GM12865 (cell line): ENCODE measurements around the gene USP8.

Source experiments
- DNase-seq: peaks from one replicate; pipeline ENCODE4 v3.0.0; 2010; ENCODE audit warnings: low read depth
- H3K4me3 ChIP-seq: 2 replicates; pipeline ENCODE4 v1.5.1; 2011; ENCODE audit warnings: mild to moderate bottlenecking, low read depth, low read length, control low read depth
- TF ChIP-seq, protein P1 (sequence below): IDR thresholded peaks from 2 replicates; pipeline ENCODE4 v1.5.1; 2011; ENCODE audit warnings: low read length, control low read depth, low read depth, inconsistent platforms; ENCODE audit not compliant: insufficient read depth; ENCODE audit errors: missing control alignments

USP8 gene

DNA sequence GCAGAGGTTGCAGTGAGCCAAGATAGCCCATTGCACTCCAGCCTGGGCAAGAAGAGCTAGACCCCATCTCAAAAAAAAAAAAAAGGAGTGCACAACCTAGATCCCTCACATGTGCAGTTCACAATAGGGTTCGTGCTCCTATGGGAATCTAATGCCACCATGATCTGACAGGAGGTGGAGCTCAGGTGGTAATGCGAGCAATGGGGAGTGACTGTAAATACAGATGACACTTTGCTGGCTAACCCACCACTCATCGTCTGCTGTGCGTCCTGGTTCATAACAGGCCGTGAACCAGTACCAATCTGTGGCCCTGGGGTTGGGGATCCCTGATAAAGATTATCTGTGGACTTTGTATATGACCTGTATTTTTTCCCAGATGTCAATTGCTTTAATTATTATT lies 16.7 kb downstream of the USP8 start:
- H3K4me3 ChIP-seq = no peak overlapping the region
- DNase-seq = no peak
- TF ChIP-seq, protein P1, sequence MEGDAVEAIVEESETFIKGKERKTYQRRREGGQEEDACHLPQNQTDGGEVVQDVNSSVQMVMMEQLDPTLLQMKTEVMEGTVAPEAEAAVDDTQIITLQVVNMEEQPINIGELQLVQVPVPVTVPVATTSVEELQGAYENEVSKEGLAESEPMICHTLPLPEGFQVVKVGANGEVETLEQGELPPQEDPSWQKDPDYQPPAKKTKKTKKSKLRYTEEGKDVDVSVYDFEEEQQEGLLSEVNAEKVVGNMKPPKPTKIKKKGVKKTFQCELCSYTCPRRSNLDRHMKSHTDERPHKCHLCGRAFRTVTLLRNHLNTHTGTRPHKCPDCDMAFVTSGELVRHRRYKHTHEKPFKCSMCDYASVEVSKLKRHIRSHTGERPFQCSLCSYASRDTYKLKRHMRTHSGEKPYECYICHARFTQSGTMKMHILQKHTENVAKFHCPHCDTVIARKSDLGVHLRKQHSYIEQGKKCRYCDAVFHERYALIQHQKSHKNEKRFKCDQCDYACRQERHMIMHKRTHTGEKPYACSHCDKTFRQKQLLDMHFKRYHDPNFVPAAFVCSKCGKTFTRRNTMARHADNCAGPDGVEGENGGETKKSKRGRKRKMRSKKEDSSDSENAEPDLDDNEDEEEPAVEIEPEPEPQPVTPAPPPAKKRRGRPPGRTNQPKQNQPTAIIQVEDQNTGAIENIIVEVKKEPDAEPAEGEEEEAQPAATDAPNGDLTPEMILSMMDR = no peak

DNA sequence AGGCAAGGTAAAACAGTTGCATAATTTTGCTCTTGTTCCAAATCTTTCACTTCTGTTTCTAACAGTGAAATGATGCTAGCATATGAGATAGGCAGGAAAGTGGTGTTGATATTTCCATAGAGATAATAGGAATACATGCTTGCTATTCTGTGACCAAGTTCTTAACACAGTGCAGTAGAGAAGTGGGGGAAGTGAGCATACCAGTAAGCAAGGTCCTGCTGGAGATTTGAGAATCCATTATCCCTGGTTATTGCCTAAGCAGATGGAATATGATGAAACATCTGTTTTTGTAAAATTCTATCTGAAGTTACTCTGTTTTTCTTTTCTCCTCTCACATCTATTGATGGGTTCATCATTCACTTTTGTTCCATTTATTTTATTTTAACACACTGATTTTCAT lies 28.7 kb downstream of the USP8 start:
- H3K4me3 ChIP-seq = no peak overlapping the region
- TF ChIP-seq, protein P1 = no peak
- DNase-seq = no peak

DNA sequence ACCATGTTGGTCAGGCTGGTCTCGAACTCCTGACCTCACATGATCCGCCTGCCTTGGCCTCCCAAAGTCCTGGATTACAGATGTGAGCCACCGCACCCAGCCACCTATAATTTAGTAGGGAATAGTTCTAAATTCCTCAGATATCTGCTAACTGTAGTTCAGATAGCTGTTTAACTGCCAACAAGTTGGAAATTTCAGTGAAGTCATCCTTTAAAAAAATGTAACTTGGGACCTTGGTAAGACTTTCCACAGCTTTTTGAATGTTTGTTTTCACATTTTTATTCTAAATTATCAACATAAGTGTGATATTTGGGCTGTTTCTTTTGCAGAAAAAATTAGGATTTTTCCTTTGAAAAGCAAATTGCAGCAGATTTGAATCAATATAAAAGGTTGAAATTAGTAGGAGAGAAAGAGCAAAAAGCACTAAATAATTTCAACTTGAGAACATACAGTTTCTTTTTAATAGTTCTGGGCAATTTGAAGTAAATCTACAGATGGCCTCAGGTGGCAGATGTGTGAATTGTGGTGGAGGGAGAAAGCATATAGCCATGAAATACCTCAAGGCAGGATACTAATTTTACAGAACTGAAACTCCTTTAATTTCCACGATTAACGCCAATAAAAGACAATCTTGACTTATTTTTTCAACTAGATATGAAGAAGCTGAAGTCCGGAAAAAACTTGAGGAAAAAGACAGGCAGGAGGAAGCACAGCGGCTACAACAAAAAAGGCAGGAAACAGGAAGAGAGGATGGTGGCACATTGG lies 34.3 kb downstream of the USP8 start:
- DNase-seq = no peak
- no peak overlapping the region for H3K4me3 ChIP-seq
- TF ChIP-seq, protein P1 = no peak

DNA sequence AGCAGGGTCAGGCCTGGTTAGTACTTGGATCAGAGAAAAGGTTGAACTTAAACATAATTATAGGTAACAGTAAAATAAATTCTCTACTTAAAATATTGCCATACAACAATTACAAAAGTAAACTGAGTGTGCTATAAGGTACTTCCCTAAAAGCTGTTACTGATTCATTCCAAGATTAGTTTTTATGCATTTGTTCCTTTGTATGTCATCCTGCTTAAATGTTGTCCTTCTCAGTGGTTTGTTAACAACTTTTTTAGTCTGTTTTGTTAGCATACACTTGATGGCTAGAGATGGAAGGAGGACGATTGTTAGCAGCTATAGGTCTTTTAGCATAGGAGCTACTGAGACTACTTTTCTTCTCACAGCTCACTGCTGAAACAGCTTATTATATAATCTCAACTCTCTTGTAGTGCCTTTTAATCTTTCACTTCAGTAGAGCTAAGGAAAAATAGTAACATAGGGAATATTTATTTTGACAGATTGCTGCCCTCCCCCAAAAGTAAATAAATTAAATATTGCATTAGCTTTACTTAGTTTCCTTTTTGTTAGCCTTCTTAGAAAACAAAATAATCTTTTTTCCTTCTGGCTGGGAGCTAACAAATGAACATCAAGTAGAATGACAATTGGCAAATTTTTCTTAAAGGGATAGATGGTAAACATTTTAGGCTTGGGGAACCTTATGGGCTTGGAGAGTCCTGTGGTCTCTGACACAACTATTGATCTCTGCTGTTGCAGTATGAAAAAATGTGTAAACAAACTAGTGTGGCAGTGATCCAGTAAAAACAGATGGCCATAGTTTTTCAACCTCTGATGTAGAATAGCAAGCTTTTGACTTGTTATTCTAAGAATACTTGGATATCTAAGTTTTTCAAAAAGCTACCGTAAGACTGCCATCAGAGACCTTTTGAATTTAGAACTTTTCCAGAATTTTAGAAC lies 39.5 kb downstream of the USP8 start:
- TF ChIP-seq, protein P1 = no peak
- no peak overlapping the region for H3K4me3 ChIP-seq
- DNase-seq = no peak

DNA sequence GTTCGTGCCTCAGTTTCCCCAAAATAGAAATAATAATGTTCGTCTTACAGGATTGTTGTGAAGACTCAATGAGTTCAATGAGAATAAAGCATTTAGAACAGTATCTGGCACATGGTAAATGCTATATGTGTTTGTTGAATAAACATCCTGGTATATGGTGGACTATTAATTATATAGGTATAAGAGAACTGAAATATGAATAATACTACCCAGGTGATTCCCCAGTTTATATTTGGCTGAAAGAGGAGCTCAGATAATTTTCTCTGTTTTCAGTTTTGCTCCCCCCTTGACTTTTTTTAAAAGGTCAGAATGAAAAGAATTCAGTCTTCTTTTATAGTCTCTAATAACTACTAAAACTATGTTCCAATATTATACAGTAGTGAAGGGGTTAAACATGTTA lies 46.9 kb downstream of the USP8 start:
- DNase-seq = no peak
- H3K4me3 ChIP-seq = no peak overlapping the region
- TF ChIP-seq, protein P1 = no peak

DNA sequence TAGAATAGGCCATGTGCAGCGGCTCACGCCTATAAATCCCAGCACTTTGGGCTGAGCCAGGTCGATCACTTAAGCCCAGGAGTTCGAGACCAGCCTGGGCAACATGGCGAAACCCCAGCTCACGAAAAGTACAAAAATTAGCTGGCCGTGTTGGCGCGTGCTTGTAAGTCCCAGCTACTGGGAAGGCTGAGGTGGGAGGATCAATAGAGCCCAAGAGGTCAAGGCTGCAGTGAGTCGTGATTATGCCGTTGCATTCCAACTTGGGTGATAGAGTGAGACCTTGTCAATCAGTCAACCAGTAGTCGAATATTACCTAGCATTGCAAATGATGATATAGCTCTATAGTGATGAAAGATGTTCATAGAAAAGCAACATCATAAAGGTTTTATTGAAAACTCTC lies 51.9 kb downstream of the USP8 start:
- H3K4me3 ChIP-seq = no peak overlapping the region
- no peak for DNase-seq
- TF ChIP-seq, protein P1 = no peak
